CD14-positive monocyte (primary cell): Measurements from ENCODE around the gene CTCFL. TPM values are rescaled to one million over a fixed set of nuclear protein-coding genes. Genes with fewer than 3 reads are reported as not detected.

Experiments used
- DNase-seq, 3 donors: peaks; one replicate each; pipeline ENCODE4 v3.0.0-alpha.2; 2011 to 2022
- H2AFZ ChIP-seq: 2 replicates; pipeline ENCODE4 v1.6.0; 2012; ENCODE audit warnings: mild to moderate bottlenecking, low read depth, low read length, inconsistent platforms; ENCODE audit not compliant: insufficient read depth, poor library complexity, severe bottlenecking
- H3K27ac ChIP-seq, 2 donors: 1 replicate in 1 of 2; 2 replicates in 1 of 2; pipeline ENCODE4 v1.5.1; 2012 to 2013; ENCODE audit warnings: low read length in 2 of 2, control low read depth in 1 of 2, inconsistent platforms in 1 of 2, low read depth in 1 of 2, mild to moderate bottlenecking in 1 of 2
- H3K27me3 ChIP-seq, 2 donors: one replicate each; pipeline versions ENCODE4 v1.6.0 to v1.6.1; 2011 to 2013; ENCODE audit warnings: low read length in 2 of 2; ENCODE audit not compliant: control insufficient read depth in 2 of 2, insufficient read depth in 2 of 2
- H3K36me3 ChIP-seq, 2 donors: replicated peaks in 1 of 2; 1 replicate in 1 of 2; 2 replicates in 1 of 2; pipeline versions ENCODE4 v1.5.1 to v1.6.1; 2012 to 2013; ENCODE audit warnings: low read length in 2 of 2, control low read depth in 1 of 2, inconsistent platforms in 1 of 2, mild to moderate bottlenecking in 1 of 2; ENCODE audit not compliant: insufficient read depth in 2 of 2, control insufficient read depth in 1 of 2
- H3K4me1 ChIP-seq, 2 donors: 1 replicate in 1 of 2; 2 replicates in 1 of 2; pipeline versions ENCODE4 v1.5.1 to v1.6.1; 2012 to 2013; ENCODE audit warnings: low read length in 2 of 2, control low read depth in 1 of 2, inconsistent platforms in 1 of 2, mild to moderate bottlenecking in 1 of 2, moderate library complexity in 1 of 2; ENCODE audit not compliant: insufficient read depth in 2 of 2, control insufficient read depth in 1 of 2
- H3K4me2 ChIP-seq: replicated peaks from 2 replicates; pipeline ENCODE3; 2012; ENCODE audit warnings: low read length, moderate library complexity, mild to moderate bottlenecking; ENCODE audit not compliant: poor library complexity, severe bottlenecking; ENCODE audit errors: extremely low read depth
- H3K4me3 ChIP-seq, 3 experiments: fragments of 200-600 bp in 1 of 3; sonication (generic) in 1 of 3; replicated peaks in 1 of 3; 1 replicate in 2 of 3; 2 replicates in 1 of 3; pipeline ENCODE4 v1.5.1; 2011 to 2013; ENCODE audit warnings: low read length in 3 of 3, mild to moderate bottlenecking in 3 of 3, control low read depth in 2 of 3, low read depth in 2 of 3, inconsistent platforms in 1 of 3, moderate library complexity in 1 of 3
- H3K79me2 ChIP-seq: 2 replicates; pipeline ENCODE4 v1.6.0; 2012; ENCODE audit warnings: mild to moderate bottlenecking, control low read depth, inconsistent platforms, low read length, moderate library complexity; ENCODE audit not compliant: insufficient read depth
- H3K9ac ChIP-seq: 2 replicates; pipeline ENCODE4 v1.6.0; 2017; ENCODE audit warnings: low read length, mild to moderate bottlenecking; ENCODE audit not compliant: insufficient read depth, poor library complexity, severe bottlenecking
- H3K9me3 ChIP-seq, 2 donors: replicated peaks in 1 of 2; 1 replicate in 1 of 2; 2 replicates in 1 of 2; pipeline versions ENCODE4 v1.5.1 to v1.6.1; 2012 to 2013; ENCODE audit warnings: low read length in 2 of 2, control low read depth in 1 of 2; ENCODE audit not compliant: control insufficient read depth in 1 of 2, insufficient read depth in 1 of 2
- H4K20me1 ChIP-seq: 2 replicates; pipeline ENCODE4 v1.6.0; 2012; ENCODE audit warnings: mild to moderate bottlenecking, low read length, control low read depth, moderate library complexity; ENCODE audit not compliant: insufficient read depth
- H3K27ac Mint-ChIP-seq, 7 donors: one replicate each; pipeline ENCODE4 v1.8.0; 2020; ENCODE audit warnings: mild to moderate bottlenecking in 7 of 7, mixed read lengths in 7 of 7, moderate library complexity in 6 of 7, inconsistent platforms in 2 of 7
- H3K27me3 Mint-ChIP-seq, 3 donors: one replicate each; pipeline ENCODE4 v1.8.0; 2021 to 2022; ENCODE audit warnings: low read depth in 3 of 3, mild to moderate bottlenecking in 3 of 3, mixed read lengths in 3 of 3, moderate library complexity in 3 of 3, inconsistent platforms in 1 of 3
- H3K36me3 Mint-ChIP-seq, 2 donors: one replicate each; pipeline ENCODE4 v1.8.0; 2020; ENCODE audit warnings: mixed read lengths in 2 of 2, inconsistent platforms in 1 of 2, mild to moderate bottlenecking in 1 of 2
- H3K4me1 Mint-ChIP-seq: one replicate; pipeline ENCODE4 v1.8.0; 2020; ENCODE audit warnings: mild to moderate bottlenecking, mixed read lengths
- H3K4me3 Mint-ChIP-seq, 2 donors: one replicate each; pipeline ENCODE4 v1.8.0; 2020; ENCODE audit warnings: mild to moderate bottlenecking in 2 of 2, mixed read lengths in 2 of 2, moderate library complexity in 1 of 2
- H3K9me3 Mint-ChIP-seq, 7 donors: one replicate each; pipeline ENCODE4 v1.8.0; 2020 to 2022; ENCODE audit warnings: mixed read lengths in 7 of 7, mild to moderate bottlenecking in 6 of 7, moderate library complexity in 6 of 7, inconsistent platforms in 2 of 7
- WGBS: methylation state at CpG from one replicate; pipeline ENCODE4 v1.1.5; 2013; ENCODE audit warnings: missing lambda C conversion rate; ENCODE audit not compliant: insufficient coverage; 5-methylcytosine and 5-hydroxymethylcytosine counted together
- intact Hi-C, 2 donors: fragments of 100-400 bp; cut with micrococcal nuclease; formaldehyde crosslinking; loops; one replicate each; pipeline versions ENCODE4 v1.15.0 to v1.15.1; 2023
- polyA plus RNA-seq, 3 donors: library from polyadenylated mRNA; depleted of rRNA in 1 of 3; unstranded in 2 of 3; stranded (reverse) in 1 of 3; fragments of 300-500 nt in 2 of 3; fragments of >200 nt in 1 of 3; fragmentation: Illumina TruSeq in 2 of 3; gene quantifications; 1 replicate in 2 of 3; 2 replicates in 1 of 3; pipeline ENCODE4 v1.2.3, GENCODE V29; 2012 to 2021
- TF ChIP-seq, protein P1 (sequence below): fragments of 200-600 bp; IDR thresholded peaks from one replicate; pipeline ENCODE4 v1.8.0; 2022; ENCODE audit warnings: antibody characterized with exemption, mild to moderate bottlenecking

Gene CTCFL
- polyA plus RNA-seq, 3 donors, result not detected

DNA sequence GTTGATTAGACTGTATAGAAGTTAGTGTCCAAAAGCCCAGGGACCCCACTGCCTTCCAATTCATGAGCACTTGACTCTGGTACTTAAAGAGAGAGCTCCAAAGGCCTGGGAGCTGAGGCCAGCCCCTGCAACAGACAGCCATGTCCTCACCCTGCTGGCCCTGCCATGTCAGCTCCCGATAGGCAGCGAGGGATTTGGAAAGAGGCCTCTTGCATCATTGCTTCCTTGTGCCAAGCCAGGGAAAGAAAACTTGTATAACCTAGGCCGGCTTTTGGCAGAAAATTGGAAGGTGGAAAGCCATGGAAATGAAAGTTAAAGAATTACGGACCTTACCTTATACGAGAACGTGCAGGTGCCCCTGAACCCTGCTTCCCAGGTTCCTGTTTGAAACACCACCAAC is 27.5 kb upstream of the CTCFL start:
- Histone ChIP-seq H2AFZ (no peak overlapping the region), H3K79me2 (no peaks in the 10 kb centered on the region), H3K9me3 (no peaks in the 10 kb centered on the region), H3K36me3 (no peaks in the 10 kb centered on the region), H3K4me1 (no peaks in the 10 kb centered on the region), H4K20me1 (no peaks in the 10 kb centered on the region), H3K27ac (no peak overlapping the region), H3K9ac (no peak overlapping the region), H3K27me3 (no peaks in the 10 kb centered on the region), H3K4me2 (no peak overlapping the region), H3K4me3 (no peak overlapping the region)
- Mint-ChIP-seq H3K9me3 (no peaks in the 10 kb centered on the region), H3K27ac (no peak overlapping the region), H3K27me3 (peaks cover 6 to 29% (median 7%) of the 10 kb centered on the region in 3 donors), H3K4me3 (no peak overlapping the region), H3K4me1 (no peaks in the 10 kb centered on the region), H3K36me3 (no peaks in the 10 kb centered on the region)
- 88% methylated on average over 5 of the region's 6 CpGs for WGBS
- intact Hi-C loops, result no loop called here
- DNase-seq, result no peak
- TF ChIP-seq, protein P1, sequence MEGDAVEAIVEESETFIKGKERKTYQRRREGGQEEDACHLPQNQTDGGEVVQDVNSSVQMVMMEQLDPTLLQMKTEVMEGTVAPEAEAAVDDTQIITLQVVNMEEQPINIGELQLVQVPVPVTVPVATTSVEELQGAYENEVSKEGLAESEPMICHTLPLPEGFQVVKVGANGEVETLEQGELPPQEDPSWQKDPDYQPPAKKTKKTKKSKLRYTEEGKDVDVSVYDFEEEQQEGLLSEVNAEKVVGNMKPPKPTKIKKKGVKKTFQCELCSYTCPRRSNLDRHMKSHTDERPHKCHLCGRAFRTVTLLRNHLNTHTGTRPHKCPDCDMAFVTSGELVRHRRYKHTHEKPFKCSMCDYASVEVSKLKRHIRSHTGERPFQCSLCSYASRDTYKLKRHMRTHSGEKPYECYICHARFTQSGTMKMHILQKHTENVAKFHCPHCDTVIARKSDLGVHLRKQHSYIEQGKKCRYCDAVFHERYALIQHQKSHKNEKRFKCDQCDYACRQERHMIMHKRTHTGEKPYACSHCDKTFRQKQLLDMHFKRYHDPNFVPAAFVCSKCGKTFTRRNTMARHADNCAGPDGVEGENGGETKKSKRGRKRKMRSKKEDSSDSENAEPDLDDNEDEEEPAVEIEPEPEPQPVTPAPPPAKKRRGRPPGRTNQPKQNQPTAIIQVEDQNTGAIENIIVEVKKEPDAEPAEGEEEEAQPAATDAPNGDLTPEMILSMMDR, result no peak

DNA sequence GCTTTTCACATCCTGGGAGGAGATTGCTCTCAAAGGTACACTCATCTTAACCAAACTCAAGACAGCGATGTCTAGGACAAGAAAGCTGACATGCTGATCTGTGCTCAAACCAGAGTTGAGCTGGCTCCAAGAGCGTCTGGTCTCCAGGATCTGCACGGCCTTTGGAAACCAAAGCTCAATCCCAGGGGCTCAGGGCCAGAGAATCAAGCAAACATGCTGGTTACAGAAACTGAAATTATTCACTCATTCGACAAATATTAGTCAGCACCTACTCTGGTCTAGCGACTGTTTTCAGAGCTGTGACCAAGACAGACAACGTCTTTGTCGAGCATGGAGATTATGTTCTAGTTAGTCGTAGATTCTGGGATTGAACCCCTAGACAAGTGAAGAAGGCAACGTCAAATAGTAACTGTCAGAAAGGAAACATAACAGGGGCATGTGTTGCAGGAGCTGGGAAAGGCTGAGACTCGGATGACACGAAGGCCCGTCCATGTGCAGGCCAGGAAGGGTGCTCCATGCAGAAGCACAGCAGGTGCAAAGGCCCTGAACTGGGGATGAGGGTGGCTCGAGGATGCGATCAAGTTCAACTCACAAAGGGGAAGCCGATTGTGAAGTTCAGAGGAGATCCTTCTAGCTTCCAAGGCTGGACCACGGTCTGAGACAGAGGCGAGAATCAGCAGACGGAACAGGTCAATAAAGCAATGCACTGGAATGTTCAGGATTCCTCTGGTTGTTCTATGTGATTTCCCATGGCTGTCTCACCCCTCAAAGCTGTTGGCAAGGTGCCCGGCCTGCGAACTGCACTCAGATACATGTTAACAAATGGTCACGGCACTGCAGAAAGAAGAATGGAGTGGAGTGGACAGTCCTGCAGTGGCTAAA is 23.5 kb upstream of the CTCFL start:
- Histone ChIP-seq H3K27ac (no peak overlapping the region), H3K27me3 (peaks cover 5 to 6% of the 10 kb centered on the region in 2 donors), H4K20me1 (no peaks in the 10 kb centered on the region), H2AFZ (no peak overlapping the region), H3K36me3 (no peaks in the 10 kb centered on the region), H3K4me1 (no peaks in the 10 kb centered on the region), H3K79me2 (no peaks in the 10 kb centered on the region), H3K9ac (no peak overlapping the region), H3K4me3 (no peak overlapping the region), H3K9me3 (no peaks in the 10 kb centered on the region), H3K4me2 (no peak overlapping the region)
- DNase-seq, result no peak
- Mint-ChIP-seq H3K27ac (no peak overlapping the region), H3K4me1 (no peaks in the 10 kb centered on the region), H3K27me3 (peaks cover 8 to 23% (median 12%) of the 10 kb centered on the region in 3 donors), H3K36me3 (no peaks in the 10 kb centered on the region), H3K9me3 (peaks cover 0 to 2% (median 0%) of the 10 kb centered on the region in 7 donors), H3K4me3 (no peak overlapping the region)
- WGBS, result 90% methylated on average over 16 of the region's 21 CpGs
- TF ChIP-seq, protein P1, result no peak
- intact Hi-C loops, result no loop called here
